Measurements from ENCODE around the gene CCDC171. TPM values are rescaled to one million over a fixed set of nuclear protein-coding genes. Genes with fewer than 3 reads are reported as not detected.

CCDC171 gene
- total RNA-seq, 2 donors from 2014 or later, result 0.90 to 1.4 TPM

DNA sequence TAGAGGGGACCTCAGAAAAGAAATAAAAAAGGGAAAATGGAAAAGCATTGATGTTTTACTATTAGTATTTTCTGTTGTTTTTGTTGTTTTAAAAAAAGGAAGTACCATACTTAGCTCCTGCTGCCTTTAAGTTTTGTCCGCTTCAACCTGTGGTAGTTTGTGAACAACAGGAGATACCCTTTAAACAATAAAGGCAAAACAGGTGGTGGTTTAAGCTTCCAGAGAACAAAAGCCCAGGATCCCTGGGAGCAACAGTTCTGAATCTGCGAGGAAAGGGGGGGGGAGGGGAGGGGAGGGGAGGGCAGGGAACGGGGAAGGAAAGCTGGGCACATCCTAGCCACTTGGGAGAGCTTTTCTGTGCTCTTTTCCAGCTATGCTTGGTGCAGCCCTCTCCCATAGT is 40.0 kb upstream of the CCDC171 start:
- Histone ChIP-seq H3K27me3 (no peaks in the 10 kb centered on the region), H3K4me3 (no peak overlapping the region), H3K9me3 (no peaks in the 10 kb centered on the region), H3K36me3 (no peaks in the 10 kb centered on the region), H3K4me1 (peaks cover 0 to 20% of the 10 kb centered on the region in 2 donors), H3K27ac (no peak overlapping the region)
- TF ChIP-seq, protein P1, sequence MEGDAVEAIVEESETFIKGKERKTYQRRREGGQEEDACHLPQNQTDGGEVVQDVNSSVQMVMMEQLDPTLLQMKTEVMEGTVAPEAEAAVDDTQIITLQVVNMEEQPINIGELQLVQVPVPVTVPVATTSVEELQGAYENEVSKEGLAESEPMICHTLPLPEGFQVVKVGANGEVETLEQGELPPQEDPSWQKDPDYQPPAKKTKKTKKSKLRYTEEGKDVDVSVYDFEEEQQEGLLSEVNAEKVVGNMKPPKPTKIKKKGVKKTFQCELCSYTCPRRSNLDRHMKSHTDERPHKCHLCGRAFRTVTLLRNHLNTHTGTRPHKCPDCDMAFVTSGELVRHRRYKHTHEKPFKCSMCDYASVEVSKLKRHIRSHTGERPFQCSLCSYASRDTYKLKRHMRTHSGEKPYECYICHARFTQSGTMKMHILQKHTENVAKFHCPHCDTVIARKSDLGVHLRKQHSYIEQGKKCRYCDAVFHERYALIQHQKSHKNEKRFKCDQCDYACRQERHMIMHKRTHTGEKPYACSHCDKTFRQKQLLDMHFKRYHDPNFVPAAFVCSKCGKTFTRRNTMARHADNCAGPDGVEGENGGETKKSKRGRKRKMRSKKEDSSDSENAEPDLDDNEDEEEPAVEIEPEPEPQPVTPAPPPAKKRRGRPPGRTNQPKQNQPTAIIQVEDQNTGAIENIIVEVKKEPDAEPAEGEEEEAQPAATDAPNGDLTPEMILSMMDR (IDR thresholded peaks at IDR 0.05), result no peak
- DNase-seq (ENCODE audit: low spot score), result no peak

GRCh38 chr9:15513335-15513734 is 39.5 kb upstream of the CCDC171 start:
- no peak overlapping the region for H3K4me3 ChIP-seq
- DNase-seq (ENCODE audit: low spot score), result no peak
- no peaks in the 10 kb centered on the region for H3K9me3 ChIP-seq

GRCh38 chr9:15519831-15520230 is 33.0 kb upstream of the CCDC171 start:
- H3K4me3 ChIP-seq, result no peak overlapping the region
- TF ChIP-seq, protein P1 (IDR thresholded peaks at IDR 0.05), result no peak
- no peaks in the 10 kb centered on the region for H3K36me3 ChIP-seq
- no peaks in the 10 kb centered on the region for H3K9me3 ChIP-seq
- no peak overlapping the region for H3K27ac ChIP-seq
- no peak for DNase-seq (ENCODE audit: low spot score)
- no peaks in the 10 kb centered on the region for H3K4me1 ChIP-seq
- H3K27me3 ChIP-seq, result no peaks in the 10 kb centered on the region

More at GRCh38 chr9:15513335-15513734, 39.5 kb upstream of the CCDC171 start:
- Histone ChIP-seq H3K4me1 (peaks cover 0 to 20% of the 10 kb centered on the region in 2 donors), H3K27ac (no peak overlapping the region), H3K27me3 (no peaks in the 10 kb centered on the region), H3K36me3 (no peaks in the 10 kb centered on the region)
- TF ChIP-seq, protein P1 (IDR thresholded peaks at IDR 0.05), result no peak

GRCh38 chr9:15521254-15521653 is 31.6 kb upstream of the CCDC171 start:
- TF ChIP-seq, protein P1 (IDR thresholded peaks at IDR 0.05), result no peak
- Histone ChIP-seq H3K27ac (no peak overlapping the region), H3K27me3 (no peaks in the 10 kb centered on the region), H3K9me3 (no peaks in the 10 kb centered on the region), H3K4me1 (no peaks in the 10 kb centered on the region), H3K36me3 (no peaks in the 10 kb centered on the region), H3K4me3 (no peak overlapping the region)
- no peak for DNase-seq (ENCODE audit: low spot score)

DNA sequence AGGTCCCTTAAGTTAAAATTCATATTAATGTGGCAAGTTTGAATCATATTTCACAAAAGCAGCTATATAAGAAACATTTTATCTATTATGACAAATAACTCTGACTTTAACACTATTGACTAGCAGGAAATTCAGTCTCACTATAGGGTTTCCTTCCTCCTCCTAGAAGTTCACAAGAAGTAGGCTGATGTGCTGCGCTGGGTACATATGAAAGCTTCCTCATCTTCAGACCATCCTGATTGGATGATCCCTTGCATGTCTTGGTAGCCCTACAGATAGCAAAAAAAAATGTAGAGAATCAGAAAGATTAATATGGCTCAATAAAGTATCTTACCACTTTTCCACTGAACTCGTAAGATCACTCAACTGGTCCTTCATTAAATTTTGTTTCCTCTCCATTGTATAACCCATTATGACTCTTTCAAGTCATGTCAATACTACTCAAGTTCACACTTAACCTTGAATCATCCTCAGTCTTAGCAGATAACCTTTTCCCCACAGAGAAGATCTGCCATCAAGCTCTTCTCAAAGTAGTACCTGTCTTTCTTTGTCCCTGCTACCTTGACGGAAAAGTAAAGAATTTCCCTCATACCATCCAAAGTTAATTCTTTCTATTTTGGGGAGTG is 30.6 kb upstream of the CCDC171 start:
- H3K27me3 ChIP-seq, result no peaks in the 10 kb centered on the region
- no peak for DNase-seq (ENCODE audit: low spot score)
- H3K36me3 ChIP-seq, result no peaks in the 10 kb centered on the region
- no peaks in the 10 kb centered on the region for H3K9me3 ChIP-seq
- no peak overlapping the region for H3K27ac ChIP-seq
- H3K4me3 ChIP-seq, result no peak overlapping the region
- no peaks in the 10 kb centered on the region for H3K4me1 ChIP-seq
- TF ChIP-seq, protein P1 (IDR thresholded peaks at IDR 0.05), result no peak

Measured in right atrium auricular region (tissue), 2 donors.